Mesendoderm (in vitro differentiated cells): ENCODE data around the gene FNDC3A.

Source experiments
- DNase-seq: peaks from one replicate; pipeline ENCODE4 v3.0.0; 2013
- H2AK5ac ChIP-seq: 2 replicates; pipeline ENCODE4 v1.6.1; 2013; ENCODE audit warnings: low read length, inconsistent platforms
- H2BK120ac ChIP-seq: 2 replicates; pipeline ENCODE4 v1.6.1; 2013; ENCODE audit warnings: low read depth, mild to moderate bottlenecking, low read length, moderate library complexity, mixed read lengths
- H2BK15ac ChIP-seq: replicated peaks from 2 replicates; pipeline ENCODE4 v1.6.1; 2013; ENCODE audit warnings: low read depth, mild to moderate bottlenecking, moderate library complexity
- H2BK5ac ChIP-seq: 2 replicates; pipeline ENCODE4 v1.6.1; 2013; ENCODE audit warnings: low read length, inconsistent platforms
- H3K18ac ChIP-seq: 2 replicates; pipeline ENCODE4 v1.6.1; 2013; ENCODE audit warnings: mild to moderate bottlenecking, low read length, mixed read lengths
- H3K23ac ChIP-seq: one replicate; pipeline ENCODE4 v1.6.1; 2013; ENCODE audit warnings: low read length
- H3K27ac ChIP-seq: 2 replicates; pipeline ENCODE4 v1.5.1; 2013; ENCODE audit warnings: low read depth, mild to moderate bottlenecking, inconsistent platforms, low read length, moderate library complexity
- H3K27me3 ChIP-seq: 2 replicates; pipeline ENCODE4 v1.6.1; 2013; ENCODE audit warnings: low read length, control low read depth, mild to moderate bottlenecking, inconsistent platforms; ENCODE audit not compliant: insufficient read depth, poor library complexity
- H3K36me3 ChIP-seq: 2 replicates; pipeline ENCODE4 v1.6.1; 2013; ENCODE audit warnings: low read length, inconsistent platforms; ENCODE audit not compliant: control insufficient read depth, insufficient read depth
- H3K4ac ChIP-seq: one replicate; pipeline ENCODE4 v1.6.1; 2013; ENCODE audit warnings: low read depth, mild to moderate bottlenecking, low read length, moderate library complexity
- H3K4me1 ChIP-seq: 2 replicates; pipeline ENCODE4 v1.6.1; 2013; ENCODE audit warnings: low read depth, low read length, inconsistent platforms; ENCODE audit not compliant: control insufficient read depth
- H3K4me2 ChIP-seq: 2 replicates; pipeline ENCODE4 v1.6.1; 2013; ENCODE audit warnings: low read length
- H3K4me3 ChIP-seq: 2 replicates; pipeline ENCODE4 v1.5.1; 2013; ENCODE audit warnings: mild to moderate bottlenecking, low read length
- H3K56ac ChIP-seq: one replicate; pipeline ENCODE4 v1.6.1; 2013; ENCODE audit warnings: low read length
- H3K79me1 ChIP-seq: 2 replicates; pipeline ENCODE4 v1.6.1; 2013; ENCODE audit warnings: low read length, inconsistent platforms
- H3K79me2 ChIP-seq: 2 replicates; pipeline ENCODE4 v1.6.1; 2013; ENCODE audit warnings: mild to moderate bottlenecking, low read length; ENCODE audit not compliant: control insufficient read depth, insufficient read depth
- H3K9ac ChIP-seq: 2 replicates; pipeline ENCODE4 v1.6.1; 2013; ENCODE audit warnings: low read length, inconsistent platforms
- H4K5ac ChIP-seq: one replicate; pipeline ENCODE4 v1.6.1; 2013; ENCODE audit warnings: low read length
- H4K8ac ChIP-seq: one replicate; pipeline ENCODE4 v1.6.1; 2013; ENCODE audit warnings: low read depth, mild to moderate bottlenecking, control low read depth, low read length, moderate library complexity
- WGBS: extraction: QIAGEN DNeasy Blood & Tissue Kit; methylation state at CpG from one replicate; pipeline ENCODE4 v1.1.7; 2013; ENCODE audit warnings: low lambda C conversion rate, missing lambda C conversion rate; ENCODE audit not compliant: insufficient coverage; ENCODE audit errors: extremely low coverage; 5-methylcytosine and 5-hydroxymethylcytosine counted together

Gene FNDC3A

DNA sequence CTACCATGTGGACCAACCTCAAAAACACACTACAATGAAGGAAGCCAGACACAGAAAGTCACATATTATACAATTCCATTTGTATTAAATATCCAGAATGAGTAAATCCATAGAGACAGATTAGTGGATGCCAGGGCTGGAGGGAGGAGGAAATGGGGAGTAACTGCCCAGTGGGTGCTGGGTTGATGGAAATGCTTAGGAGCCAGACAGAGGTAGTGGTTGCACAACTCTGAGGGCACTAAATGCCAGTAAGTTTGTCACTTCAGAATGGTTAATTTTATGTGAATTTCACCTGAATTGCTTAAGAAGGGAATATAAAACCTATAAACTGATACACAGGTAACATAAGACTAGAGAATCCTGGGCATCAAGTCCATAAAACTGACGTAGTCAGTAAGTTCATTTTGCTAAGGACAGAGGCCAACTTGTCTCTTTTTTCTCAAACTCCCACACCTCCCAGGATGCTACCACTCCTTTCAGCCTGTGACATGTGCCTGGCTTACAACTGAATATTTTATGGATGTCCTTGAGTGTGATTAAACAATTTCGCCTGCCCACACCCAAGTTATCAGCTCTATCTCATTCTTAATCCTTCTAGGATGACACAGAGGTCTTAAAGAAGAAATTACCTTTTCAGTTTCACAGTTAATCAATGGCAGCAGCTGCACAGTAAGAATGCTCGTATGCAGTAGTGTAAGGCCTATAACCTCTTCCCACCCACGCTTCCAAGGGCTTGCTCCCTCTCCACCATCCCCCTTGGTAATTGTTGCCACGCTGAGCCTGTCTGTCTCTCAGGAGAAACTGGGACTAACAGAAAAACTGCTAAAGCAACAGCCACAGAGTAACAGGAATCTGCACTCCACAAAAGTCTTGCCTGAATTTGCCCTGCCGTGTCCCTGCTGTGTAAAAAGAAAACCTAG lies 238.5 kb downstream of the FNDC3A start:
- Histone ChIP-seq H3K27me3 (peaks cover 16% of the 10 kb centered on the region), H3K4ac (no peak overlapping the region), H3K9ac (no peak overlapping the region), H3K4me1 (peaks cover 2% of the 10 kb centered on the region), H2BK120ac (no peak overlapping the region), H3K4me2 (no peak overlapping the region), H3K18ac (no peak overlapping the region), H3K27ac (no peak overlapping the region), H4K5ac (no peak overlapping the region), H3K79me2 (no peaks in the 10 kb centered on the region), H3K36me3 (no peaks in the 10 kb centered on the region), H2AK5ac (no peak overlapping the region), H3K56ac (no peak overlapping the region), H3K23ac (no peak overlapping the region), H3K79me1 (no peaks in the 10 kb centered on the region), H3K4me3 (no peak overlapping the region), H4K8ac (no peak overlapping the region), H2BK15ac (no peak overlapping the region), H2BK5ac (no peak overlapping the region)
- DNase-seq: no peak
- no CpG with 5 or more reads among the region's 6 CpGs for WGBS

DNA sequence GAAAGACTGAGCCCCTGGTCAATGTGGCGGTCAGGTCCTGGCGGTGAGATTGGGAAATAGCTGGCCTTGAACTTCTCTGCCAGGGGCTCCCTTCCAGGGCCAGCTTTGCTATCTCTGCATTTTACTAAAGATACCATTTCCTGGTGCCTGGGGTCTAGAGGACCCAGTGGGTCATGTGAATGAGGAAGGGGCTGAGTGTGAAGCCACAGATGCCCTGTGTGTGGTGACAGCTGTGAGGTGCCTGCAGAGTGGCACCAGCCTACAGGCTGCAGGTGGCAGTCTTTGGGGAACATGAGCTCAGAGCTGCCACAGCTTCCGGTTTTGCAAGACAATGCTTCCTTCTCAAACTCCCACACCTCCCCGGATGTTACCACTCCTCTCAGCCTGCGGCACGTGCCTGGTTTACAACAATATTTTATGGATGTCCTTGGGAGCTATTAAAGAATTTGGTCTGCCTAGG lies 239.2 kb downstream of the FNDC3A start:
- peaks cover 2% of the 10 kb centered on the region for H3K4me1 ChIP-seq
- H4K5ac ChIP-seq: no peak overlapping the region
- no peak overlapping the region for H3K4ac ChIP-seq
- H3K18ac ChIP-seq: no peak overlapping the region
- no peak overlapping the region for H3K4me3 ChIP-seq
- H2BK120ac ChIP-seq: no peak overlapping the region
- no peaks in the 10 kb centered on the region for H3K79me1 ChIP-seq
- H2AK5ac ChIP-seq: no peak overlapping the region
- H3K4me2 ChIP-seq: no peak overlapping the region
- no peak overlapping the region for H3K9ac ChIP-seq
- no peak overlapping the region for H3K27ac ChIP-seq
- H3K79me2 ChIP-seq: no peaks in the 10 kb centered on the region
- WGBS: no CpG with 5 or more reads among the region's 6 CpGs
- no peak overlapping the region for H2BK15ac ChIP-seq
- peak; percentile 60 for DNase-seq
- H3K36me3 ChIP-seq: no peaks in the 10 kb centered on the region
- H3K56ac ChIP-seq: no peak overlapping the region
- H3K23ac ChIP-seq: no peak overlapping the region
- no peak overlapping the region for H4K8ac ChIP-seq
- H2BK5ac ChIP-seq: no peak overlapping the region
- H3K27me3 ChIP-seq: peaks cover 22% of the 10 kb centered on the region

DNA sequence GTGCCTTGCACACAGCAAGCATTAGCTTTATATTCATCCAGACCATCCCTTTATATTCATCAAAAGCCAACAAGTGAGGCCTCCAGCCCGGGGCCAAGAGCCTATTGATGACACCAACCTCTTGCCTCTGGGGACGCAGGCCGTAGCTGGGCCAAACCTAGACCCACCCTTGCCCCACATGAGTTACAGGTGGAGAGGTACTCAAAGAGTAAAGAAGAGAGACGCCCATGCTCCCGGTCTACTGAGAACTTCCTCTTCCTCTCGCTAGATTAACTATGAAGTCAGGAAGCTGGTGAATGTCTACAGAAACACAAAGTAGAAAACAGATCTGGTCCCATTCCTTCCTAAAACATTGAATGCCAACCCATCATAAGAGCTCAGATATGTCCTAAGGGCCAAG lies 240.6 kb downstream of the FNDC3A start:
- H3K36me3 ChIP-seq: no peaks in the 10 kb centered on the region
- H3K23ac ChIP-seq: no peak overlapping the region
- no peak overlapping the region for H2BK15ac ChIP-seq
- H3K4me2 ChIP-seq: no peak overlapping the region
- H2BK120ac ChIP-seq: no peak overlapping the region
- H3K79me1 ChIP-seq: no peaks in the 10 kb centered on the region
- no peak overlapping the region for H2AK5ac ChIP-seq
- H3K9ac ChIP-seq: no peak overlapping the region
- H3K27ac ChIP-seq: no peak overlapping the region
- no peak overlapping the region for H3K4ac ChIP-seq
- peaks cover 2% of the 10 kb centered on the region for H3K4me1 ChIP-seq
- no peaks in the 10 kb centered on the region for H3K79me2 ChIP-seq
- H3K18ac ChIP-seq: no peak overlapping the region
- H4K5ac ChIP-seq: no peak overlapping the region
- H3K56ac ChIP-seq: no peak overlapping the region
- no CpG with 5 or more reads among the region's 6 CpGs for WGBS
- H3K27me3 ChIP-seq: peaks cover 32% of the 10 kb centered on the region
- H2BK5ac ChIP-seq: no peak overlapping the region
- H3K4me3 ChIP-seq: no peak overlapping the region
- DNase-seq: no peak
- no peak overlapping the region for H4K8ac ChIP-seq

DNA sequence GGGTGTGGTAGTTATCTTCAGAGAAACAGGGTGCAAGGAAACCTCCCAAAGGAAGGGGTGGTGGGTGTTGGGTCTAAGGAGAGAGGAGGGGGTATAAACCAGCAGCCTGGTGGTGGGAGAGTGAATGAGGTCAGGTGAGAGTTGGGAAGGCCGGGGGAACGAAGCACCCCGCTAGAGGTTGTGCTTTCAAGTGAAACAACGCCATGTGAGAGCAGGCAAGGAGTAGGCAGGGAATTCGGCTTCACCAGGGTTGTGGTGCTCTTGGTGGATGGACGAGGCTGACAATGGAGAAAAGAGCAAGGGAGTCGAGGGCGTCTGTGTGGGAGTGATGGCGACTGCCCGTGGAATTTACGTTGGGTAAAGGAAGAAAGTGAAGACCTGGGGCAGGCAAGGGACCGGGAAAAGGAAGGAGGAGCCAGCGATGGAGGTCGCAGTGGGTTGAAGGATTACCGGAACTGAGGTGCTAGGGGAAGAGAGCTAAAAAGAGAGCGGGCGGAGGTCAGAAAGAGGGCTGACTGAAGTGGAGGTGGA lies 242.3 kb downstream of the FNDC3A start:
- no peak overlapping the region for H3K18ac ChIP-seq
- H2AK5ac ChIP-seq: no peak overlapping the region
- H3K27me3 ChIP-seq: peaks cover 48% of the 10 kb centered on the region
- H3K4me3 ChIP-seq: no peak overlapping the region
- no peak overlapping the region for H2BK15ac ChIP-seq
- H3K56ac ChIP-seq: peak overlapping the region; percentile 25
- H2BK120ac ChIP-seq: no peak overlapping the region
- H3K79me2 ChIP-seq: no peaks in the 10 kb centered on the region
- H2BK5ac ChIP-seq: no peak overlapping the region
- no peaks in the 10 kb centered on the region for H3K79me1 ChIP-seq
- H3K9ac ChIP-seq: peak overlapping the region; percentile 2
- no peak overlapping the region for H3K23ac ChIP-seq
- H3K4me1 ChIP-seq: peaks cover 2% of the 10 kb centered on the region
- H4K8ac ChIP-seq: no peak overlapping the region
- peak overlapping the region; percentile 86 for H3K4me2 ChIP-seq
- no peaks in the 10 kb centered on the region for H3K36me3 ChIP-seq
- no peak overlapping the region for H3K27ac ChIP-seq
- no peak for DNase-seq
- no peak overlapping the region for H3K4ac ChIP-seq
- WGBS: no CpG with 5 or more reads among the region's 17 CpGs
- no peak overlapping the region for H4K5ac ChIP-seq

DNA sequence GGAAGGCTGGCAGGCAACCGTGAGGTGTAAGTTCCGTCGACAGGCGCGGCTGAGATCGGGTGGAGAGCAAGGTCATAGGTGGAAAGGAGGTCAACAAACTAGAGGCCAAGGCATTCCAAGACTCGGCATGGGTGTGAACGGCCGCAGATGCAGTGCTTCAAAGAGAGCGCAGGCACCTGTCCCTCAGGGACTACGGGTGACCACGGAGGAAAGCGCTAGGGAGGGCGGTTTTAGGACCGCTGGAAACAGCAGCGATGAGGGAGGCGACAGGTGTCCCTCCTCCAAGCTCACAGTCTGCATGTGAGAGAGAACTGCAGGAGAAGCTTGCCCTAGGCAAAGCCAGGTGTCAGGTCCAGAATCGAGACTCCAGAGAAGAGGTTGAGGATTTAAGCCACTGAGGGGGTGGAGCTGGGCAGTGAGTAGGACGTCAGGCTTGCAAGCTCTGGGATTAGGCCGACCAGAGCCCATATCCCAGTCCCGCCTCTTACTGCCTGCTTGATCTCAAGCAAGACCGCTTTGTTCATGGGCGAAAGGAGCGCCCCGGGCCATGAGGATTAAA lies 242.9 kb downstream of the FNDC3A start:
- DNase-seq: peak; percentile 77
- H2BK15ac ChIP-seq: no peak overlapping the region

More for the DNA sequence above, 242.9 kb downstream of the FNDC3A start:
- no peaks in the 10 kb centered on the region for H3K36me3 ChIP-seq
- H3K4me2 ChIP-seq: peak overlapping the region; percentile 86
- H3K79me1 ChIP-seq: no peaks in the 10 kb centered on the region
- H3K27me3 ChIP-seq: peaks cover 50% of the 10 kb centered on the region
- H3K9ac ChIP-seq: peak overlapping the region; percentile 2
- no peak overlapping the region for H3K18ac ChIP-seq
- no peak overlapping the region for H2AK5ac ChIP-seq
- H3K23ac ChIP-seq: no peak overlapping the region
- peaks cover 2% of the 10 kb centered on the region for H3K4me1 ChIP-seq
- no peak overlapping the region for H2BK120ac ChIP-seq
- H3K4ac ChIP-seq: no peak overlapping the region
- no peak overlapping the region for H4K8ac ChIP-seq
- H3K79me2 ChIP-seq: no peaks in the 10 kb centered on the region
- no CpG with 5 or more reads among the region's 25 CpGs for WGBS
- peak overlapping the region; percentile 35 for H3K4me3 ChIP-seq
- peak overlapping the region; percentile 25 for H3K56ac ChIP-seq
- no peak overlapping the region for H4K5ac ChIP-seq
- H2BK5ac ChIP-seq: no peak overlapping the region
- H3K27ac ChIP-seq: no peak overlapping the region
